Erythroblast (primary cell): ENCODE data around the gene ARSK.

Experiments used
- GATA1 ChIP-seq: IDR thresholded peaks from 2 replicates; pipeline ENCODE4 v1.6.1; 2011; ENCODE audit warnings: low read depth, mild to moderate bottlenecking, control low read depth, low read length, moderate library complexity
- POLR2A ChIP-seq: IDR thresholded peaks from 2 replicates; pipeline ENCODE4 v1.6.1; 2011; ENCODE audit warnings: mild to moderate bottlenecking, low read length

GRCh38 chr5:95590880-95591279 lies 36.0 kb downstream of the ARSK start:
- TF ChIP-seq POLR2A (no peak), GATA1 (no peak)
